DMS79 treated with DMSO at 0.1 percent for 48 hours (cell line): ENCODE measurements around the gene DHRSX.
"Not testable (repeated sequence)": the region's sequence is repeated elsewhere in the genome, so short reads cannot be mapped to it uniquely, and the experiment has no call there.

Source experiments
- DNase-seq: peaks from one replicate; lab custom pipeline; 2025; lab: John Stamatoyannopoulos, UW

Gene DHRSX

GRCh38 chrX:2425286-2426071, 75.3 kb downstream of the DHRSX start:
- DNase-seq: no peak

DNA sequence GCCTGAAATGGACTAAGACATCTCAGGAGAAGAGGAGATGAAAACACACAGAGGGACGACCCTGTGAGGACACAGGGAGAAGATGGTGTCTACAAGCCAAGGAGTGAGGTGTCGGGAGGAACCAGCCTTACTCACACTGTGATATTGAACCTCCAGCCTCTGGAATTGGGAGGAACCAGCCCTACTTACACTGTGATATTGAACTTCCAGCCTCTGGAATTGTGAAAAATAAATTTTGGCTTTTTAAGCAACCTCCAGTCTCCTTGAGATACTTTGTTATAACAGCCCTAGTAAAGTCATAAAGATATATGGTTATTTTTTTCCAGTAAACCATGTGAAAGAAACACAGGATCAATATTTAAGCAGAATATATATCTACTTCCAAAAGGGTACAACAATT, 76.5 kb downstream of the DHRSX start:
- DNase-seq: no peak

- no peak for DNase-seq
Observed at GRCh38 chrX:2423899-2424298, 76.9 kb downstream of the DHRSX start.

- DNase-seq: no peak
Observed at GRCh38 chrX:2423282-2423681, 77.5 kb downstream of the DHRSX start.

GRCh38 chrX:2419418-2419817, 81.4 kb downstream of the DHRSX start:
- DNase-seq: not testable (repeated sequence)

- no peak for DNase-seq
Observed at GRCh38 chrX:2418000-2418399, 82.8 kb downstream of the DHRSX start.

GRCh38 chrX:2416851-2417604, 83.7 kb downstream of the DHRSX start:
- no peak for DNase-seq

DNA sequence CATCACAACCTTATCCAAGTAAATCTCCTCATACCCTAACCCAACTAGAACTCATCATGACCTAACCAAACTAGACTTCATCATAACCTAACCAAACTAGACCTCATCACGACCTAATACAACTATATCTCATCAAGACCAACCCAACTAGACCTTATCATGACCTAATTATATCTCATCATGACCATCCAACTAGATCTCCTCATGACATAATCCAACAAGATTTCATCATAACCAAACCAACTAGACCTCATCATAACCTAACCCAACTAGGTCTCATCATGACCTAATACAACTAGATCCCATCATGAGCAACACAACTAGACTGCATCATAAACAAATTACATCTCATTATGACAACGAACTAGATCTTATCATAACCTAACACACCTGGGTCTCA, 86.4 kb downstream of the DHRSX start:
- DNase-seq: no peak

DNA sequence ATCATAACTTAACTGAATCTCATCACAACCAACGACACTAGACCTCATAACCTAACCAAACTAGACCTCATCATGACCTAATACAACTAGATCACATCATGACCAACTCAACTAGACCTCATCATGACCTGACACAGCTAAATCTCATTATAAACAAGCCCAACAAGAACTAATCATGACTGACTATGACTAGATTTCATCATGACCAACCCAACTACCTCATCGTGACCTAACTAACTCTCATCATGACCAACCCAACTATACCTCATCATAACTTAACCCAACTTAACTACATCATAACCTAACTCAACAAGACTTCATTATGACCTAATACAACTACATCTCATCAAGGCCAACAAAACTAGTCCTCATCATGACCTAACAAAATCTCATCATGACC, 86.8 kb downstream of the DHRSX start:
- DNase-seq: no peak

DNA sequence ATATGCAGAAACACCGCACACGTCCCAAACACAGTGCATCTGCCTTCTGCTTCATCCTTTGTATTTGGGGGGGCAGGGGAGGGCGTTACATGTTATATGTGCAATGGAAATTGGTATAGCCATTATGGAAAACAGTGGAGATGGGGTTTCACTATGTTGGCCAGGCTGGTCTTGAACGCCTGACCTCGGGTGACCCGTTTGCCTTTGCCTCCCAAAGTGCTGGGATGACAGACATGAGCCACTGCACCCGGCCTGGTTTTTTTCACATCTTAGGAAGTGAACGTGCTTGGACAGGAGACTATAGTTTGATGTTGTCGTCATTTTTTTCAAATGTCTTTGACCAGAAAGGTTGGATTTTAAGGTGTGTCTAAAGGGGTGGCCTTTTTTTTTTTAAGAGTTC, 88.6 kb downstream of the DHRSX start:
- no peak for DNase-seq

DNA sequence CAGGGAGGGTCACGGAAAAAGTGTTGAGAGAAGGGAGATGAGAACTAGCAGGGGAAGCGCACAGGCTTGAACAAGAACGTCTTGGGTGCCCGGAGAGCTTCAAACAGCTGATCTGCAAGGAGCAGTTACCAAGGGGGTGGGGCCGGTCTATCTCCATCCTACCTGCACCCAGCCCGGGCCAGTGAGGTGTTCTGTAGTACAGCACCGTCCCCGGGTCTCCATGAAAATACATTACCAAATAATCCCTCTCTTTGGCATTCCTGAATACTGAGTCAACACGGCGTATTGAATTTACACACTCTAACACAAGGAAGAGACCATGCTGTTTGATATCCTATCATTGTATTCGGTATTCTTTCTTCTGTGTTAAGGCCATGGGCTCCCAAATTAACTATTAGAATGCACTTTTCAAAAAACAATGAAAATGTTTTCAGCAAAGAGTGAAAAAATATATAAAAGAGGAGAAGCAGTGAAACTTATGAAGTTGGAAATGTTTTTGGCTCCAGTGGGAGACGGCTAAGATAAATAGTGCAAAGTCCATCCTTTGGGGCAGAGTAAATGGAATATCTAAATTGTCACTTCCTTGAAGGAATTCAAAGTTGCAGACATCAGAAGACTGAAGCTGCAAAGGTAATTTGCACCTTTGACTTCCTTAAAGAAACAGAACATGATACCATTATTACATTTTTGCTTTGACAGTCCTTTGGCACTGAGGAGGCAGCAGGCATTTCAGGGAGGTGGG, 90.3 kb downstream of the DHRSX start:
- no peak for DNase-seq

GRCh38 chrX:2409796-2410195, 91.0 kb downstream of the DHRSX start:
- DNase-seq: no peak

GRCh38 chrX:2408856-2409255, 91.9 kb downstream of the DHRSX start:
- no peak for DNase-seq

- DNase-seq: no peak
Observed at GRCh38 chrX:2406891-2407518, 93.8 kb downstream of the DHRSX start.

DNA sequence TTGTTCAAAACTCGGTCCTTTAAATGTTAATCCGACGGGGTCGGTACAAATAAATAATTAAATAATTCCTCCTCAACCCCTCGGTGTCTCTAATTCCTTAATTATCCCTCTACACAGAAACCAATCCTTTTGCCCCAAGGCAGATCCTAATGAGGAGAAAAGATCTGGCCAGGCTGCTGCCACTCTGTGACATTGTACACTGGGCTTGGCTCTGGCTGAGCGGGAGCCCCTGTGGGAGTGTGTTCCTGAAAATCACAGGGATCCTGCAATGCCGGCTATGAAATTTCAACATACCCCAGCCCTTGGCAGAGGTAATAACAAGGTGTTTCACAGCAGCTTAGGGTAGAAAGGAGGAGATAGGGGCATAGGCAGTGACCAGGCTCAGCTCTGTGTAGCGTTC, 96.0 kb downstream of the DHRSX start:
- DNase-seq: no peak

GRCh38 chrX:2402361-2402690, 98.5 kb downstream of the DHRSX start:
- no peak for DNase-seq

DNA sequence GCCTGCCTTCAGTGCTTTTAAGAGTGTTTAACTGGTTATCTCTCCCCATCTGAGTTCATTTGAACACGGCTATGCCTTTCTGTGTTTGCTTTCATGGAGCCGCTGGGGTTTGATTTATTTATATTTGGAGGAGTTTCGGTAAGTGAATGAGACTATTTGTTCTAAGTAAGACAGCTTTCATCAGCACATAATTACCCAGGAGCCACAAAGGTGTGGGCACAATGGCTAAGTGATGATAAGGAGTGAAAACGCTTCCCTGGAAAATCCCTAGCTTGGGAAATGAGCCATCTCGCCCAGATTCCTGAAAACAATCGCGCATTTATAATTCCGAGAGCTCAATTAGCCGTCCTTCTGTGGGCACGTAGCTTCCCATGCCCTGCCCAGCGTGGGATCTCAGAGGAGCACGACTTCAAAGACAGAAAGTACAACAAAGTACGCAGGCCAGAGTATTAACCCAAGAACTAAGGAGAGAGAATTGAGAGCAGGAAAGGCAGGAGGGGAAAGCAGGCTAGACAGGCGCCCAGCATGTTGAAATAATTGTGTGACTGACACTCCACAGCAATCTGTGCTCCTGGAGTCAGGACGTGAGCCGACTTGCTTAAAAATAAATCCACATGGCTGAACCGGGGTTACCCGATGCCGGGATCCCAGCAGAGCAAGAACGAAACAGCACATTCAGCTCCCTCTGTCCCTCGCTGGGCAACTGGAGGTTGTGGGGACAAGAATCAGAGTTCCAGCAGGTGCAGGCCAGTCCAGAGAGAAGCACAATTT, 99.0 kb downstream of the DHRSX start:
- DNase-seq: no peak

DNA sequence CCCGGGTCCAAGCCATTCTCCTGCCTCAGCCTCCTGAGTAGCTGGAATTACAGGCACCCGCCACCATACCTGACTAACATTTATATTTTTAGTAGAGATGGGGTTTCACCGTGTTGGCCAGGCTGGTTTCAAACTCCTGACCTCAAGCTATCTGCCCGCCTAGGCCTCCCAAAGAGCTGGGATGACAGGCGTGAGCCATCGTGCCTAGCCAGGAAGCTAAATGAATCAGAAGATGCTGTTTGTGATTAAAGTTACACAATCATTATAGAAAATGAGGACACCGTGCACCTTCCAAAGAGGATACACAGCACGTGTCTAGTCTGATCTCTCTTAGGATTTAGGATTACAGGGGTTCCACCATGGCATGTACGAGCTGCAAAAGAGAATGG, 99.6 kb downstream of the DHRSX start:
- DNase-seq: no peak

GRCh38 chrX:2398064-2398656, 102.6 kb downstream of the DHRSX start:
- DNase-seq: no peak

DNA sequence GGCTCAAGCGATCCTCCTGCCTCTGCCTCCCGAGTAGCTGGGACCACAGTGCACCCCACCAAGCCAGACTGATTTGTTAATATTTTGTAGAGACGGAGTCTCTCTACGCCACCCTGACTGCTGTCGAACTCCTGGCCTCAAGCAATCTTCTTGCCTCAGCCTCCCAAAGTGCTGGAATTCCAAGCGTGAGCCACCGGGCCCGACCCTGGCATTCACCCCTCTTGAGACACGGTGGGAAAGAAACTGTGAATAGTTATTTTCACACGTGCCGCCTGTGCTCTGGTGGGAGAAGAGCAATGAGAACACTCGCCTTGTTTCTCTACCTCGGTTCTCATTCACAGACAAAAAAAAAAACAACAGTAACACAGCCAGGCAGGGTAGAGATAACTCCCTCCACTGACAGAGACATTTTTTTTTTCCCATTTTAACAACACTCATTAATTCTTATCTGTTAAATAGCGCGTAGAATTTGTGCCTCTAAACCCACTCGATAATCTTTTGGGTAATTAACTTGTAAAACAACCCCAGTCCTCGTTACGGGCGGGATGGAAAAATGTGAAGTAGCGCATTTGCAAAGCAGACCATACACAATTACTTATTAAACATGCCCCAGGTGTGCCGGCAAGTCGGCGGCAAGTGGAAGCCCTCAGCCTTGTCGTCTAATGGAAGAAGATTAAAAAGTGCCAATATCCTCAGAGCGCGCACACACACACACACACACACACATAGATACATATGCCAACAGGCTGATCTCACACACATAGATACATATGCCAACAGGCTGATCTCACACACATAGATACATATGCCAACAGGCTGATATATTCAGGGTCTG, 103.3 kb downstream of the DHRSX start:
- DNase-seq: no peak
